ENCODE data around the gene THRAP3.

THRAP3 gene

GRCh38 chr1:36301220-36301619, 77.0 kb downstream of the THRAP3 start:
- DNase-seq (ENCODE audit: low read depth) = no peak

GRCh38 chr1:36303244-36303643, 79.0 kb downstream of the THRAP3 start:
- no peak for DNase-seq (ENCODE audit: low read depth)

GRCh38 chr1:36303650-36304360, 79.6 kb downstream of the THRAP3 start:
- DNase-seq (ENCODE audit: low read depth) = no peak

GRCh38 chr1:36304521-36304920, 80.3 kb downstream of the THRAP3 start:
- no peak for DNase-seq (ENCODE audit: low read depth)

- no peak for DNase-seq (ENCODE audit: low read depth)
These were observed 81.0 kb downstream of the THRAP3 start for GRCh38 chr1:36304970-36305914.

- DNase-seq (ENCODE audit: low read depth) = no peak
These were observed 81.6 kb downstream of the THRAP3 start for GRCh38 chr1:36305915-36306209.

GRCh38 chr1:36306210-36306901, 82.1 kb downstream of the THRAP3 start, which contains the start of gene SH3D21:
Gene SH3D21 (plus strand): TSS chr1:36306368. CDS start chr1:36306421, 53 bp downstream.
- no peak for DNase-seq (ENCODE audit: low read depth)

GRCh38 chr1:36306902-36307456, 82.7 kb downstream of the THRAP3 start:
- peak; percentile 76 for DNase-seq (ENCODE audit: low read depth)

GRCh38 chr1:36307601-36308330, 83.5 kb downstream of the THRAP3 start:
- no peak for DNase-seq (ENCODE audit: low read depth)

GRCh38 chr1:36309397-36309796, 85.2 kb downstream of the THRAP3 start:
- no peak for DNase-seq (ENCODE audit: low read depth)

- DNase-seq (ENCODE audit: low read depth) = no peak
These were observed 96.1 kb downstream of the THRAP3 start for GRCh38 chr1:36320291-36320761.

- no peak for DNase-seq (ENCODE audit: low read depth)
These were observed 96.5 kb downstream of the THRAP3 start for GRCh38 chr1:36320767-36321118.

- peak; percentile 97 for DNase-seq (ENCODE audit: low read depth)
These were observed 97.1 kb downstream of the THRAP3 start for GRCh38 chr1:36321119-36321951.

- no peak for DNase-seq (ENCODE audit: low read depth)
These were observed 98.0 kb downstream of the THRAP3 start for GRCh38 chr1:36322041-36322785.

GRCh38 chr1:36322786-36323635, 98.8 kb downstream of the THRAP3 start:
- no peak for DNase-seq (ENCODE audit: low read depth)

- DNase-seq (ENCODE audit: low read depth) = no peak
These were observed 99.6 kb downstream of the THRAP3 start, which contains the start of gene EVA1B for GRCh38 chr1:36323636-36324352. Gene EVA1B (minus strand): TSS chr1:36323645. CDS start chr1:36323037, 608 bp downstream.

GRCh38 chr1:36324353-36324703, 100.1 kb downstream of the THRAP3 start:
- DNase-seq (ENCODE audit: low read depth) = no peak

GRCh38 chr1:36326499-36326898, 102.3 kb downstream of the THRAP3 start:
- DNase-seq (ENCODE audit: low read depth) = no peak
